Ectodermal cell (in vitro differentiated cells): ENCODE measurements around the gene DCAF12.

Experiments
- H3K27ac ChIP-seq: 2 replicates; pipeline ENCODE4 v1.7.0; 2013; ENCODE audit warnings: mild to moderate bottlenecking, low read depth, low read length; ENCODE audit not compliant: insufficient read depth, poor library complexity, severe bottlenecking
- H3K27me3 ChIP-seq: 2 replicates; pipeline ENCODE4 v1.7.0; 2013; ENCODE audit warnings: mild to moderate bottlenecking, low read length; ENCODE audit not compliant: insufficient read depth, control insufficient read depth, poor library complexity, severe bottlenecking
- H3K36me3 ChIP-seq: one replicate; pipeline ENCODE4 v1.7.0; 2013; ENCODE audit warnings: low read length; ENCODE audit not compliant: control insufficient read depth, insufficient read depth
- H3K4me1 ChIP-seq: one replicate; pipeline ENCODE4 v1.7.0; 2013; ENCODE audit warnings: low read length; ENCODE audit not compliant: control insufficient read depth, insufficient read depth
- H3K4me3 ChIP-seq: 2 replicates; pipeline ENCODE4 v1.7.0; 2013; ENCODE audit warnings: low read depth, low read length, control low read depth; ENCODE audit not compliant: insufficient read depth
- H3K9me3 ChIP-seq: 2 replicates; pipeline ENCODE4 v1.7.0; 2013; ENCODE audit warnings: mild to moderate bottlenecking, low read length, moderate library complexity; ENCODE audit not compliant: control insufficient read depth
- WGBS, 2 experiments: methylation state at CpG; one replicate each; pipeline ENCODE4 v1.1.7; 2013; ENCODE audit warnings: missing lambda C conversion rate in 2 of 2; 5-methylcytosine and 5-hydroxymethylcytosine counted together

Gene DCAF12

GRCh38 chr9:34098307-34098706 is 28.2 kb downstream of the DCAF12 start:
- peaks cover 53% of the 10 kb centered on the region for H3K36me3 ChIP-seq
- H3K4me1 ChIP-seq = no peaks in the 10 kb centered on the region
- no peaks in the 10 kb centered on the region for H3K9me3 ChIP-seq
- WGBS, 2 experiments = 92 to 96% methylated on average over 5 of the region's 5 CpGs
- H3K27me3 ChIP-seq = no peaks in the 10 kb centered on the region
- no peak overlapping the region for H3K4me3 ChIP-seq
- H3K27ac ChIP-seq = no peak overlapping the region

GRCh38 chr9:34097865-34098264 is 28.6 kb downstream of the DCAF12 start:
- Histone ChIP-seq H3K4me1 (no peaks in the 10 kb centered on the region), H3K27me3 (no peaks in the 10 kb centered on the region), H3K4me3 (no peak overlapping the region), H3K36me3 (peaks cover 53% of the 10 kb centered on the region), H3K27ac (no peak overlapping the region), H3K9me3 (no peaks in the 10 kb centered on the region)
- 93 to 95% methylated on average over 1 of the region's 1 CpG for WGBS, 2 experiments

DNA sequence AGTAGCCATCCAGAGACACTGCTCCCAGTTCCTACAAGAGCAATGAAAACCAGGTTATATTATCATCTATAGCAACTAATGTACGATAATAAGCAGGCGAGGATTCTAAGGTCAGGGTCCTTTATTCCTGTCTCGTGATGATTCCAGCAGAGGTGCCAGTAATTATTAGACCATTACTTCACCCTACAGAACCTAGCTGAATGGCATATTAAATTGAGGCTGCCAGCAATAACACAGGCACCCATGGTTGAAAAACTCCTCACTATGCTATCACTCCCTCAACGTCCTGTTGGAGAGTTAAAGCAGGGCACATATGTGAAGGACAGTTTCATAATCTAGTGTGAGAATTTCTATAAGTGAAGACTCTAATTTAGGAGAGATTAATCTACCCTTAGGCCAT is 29.7 kb downstream of the DCAF12 start:
- Histone ChIP-seq H3K27ac (no peak overlapping the region), H3K9me3 (no peaks in the 10 kb centered on the region), H3K27me3 (no peaks in the 10 kb centered on the region), H3K36me3 (peaks cover 43% of the 10 kb centered on the region), H3K4me1 (no peaks in the 10 kb centered on the region), H3K4me3 (no peak overlapping the region)
- WGBS, 2 experiments = 96 to 98% methylated on average over 4 of the region's 4 CpGs

DNA sequence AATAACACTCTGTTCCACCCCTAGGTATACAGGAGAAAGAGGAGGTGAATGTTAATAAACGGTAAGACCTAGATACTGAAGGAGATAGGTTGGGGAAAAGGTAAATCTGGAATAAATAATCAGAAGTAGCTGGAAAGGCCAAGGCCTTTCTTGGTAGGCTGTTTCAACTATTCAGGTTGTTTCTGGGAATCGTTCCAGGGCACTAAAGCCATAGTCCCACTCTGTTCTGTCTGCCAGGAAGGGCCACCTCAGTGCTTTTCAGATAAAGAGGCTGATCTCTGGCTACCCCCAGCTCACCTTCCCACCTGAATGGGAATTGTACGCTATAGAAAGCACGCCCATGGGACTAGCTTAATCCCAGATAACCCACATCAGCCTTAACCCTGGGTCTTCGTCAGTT is 32.9 kb downstream of the DCAF12 start:
- Histone ChIP-seq H3K9me3 (no peaks in the 10 kb centered on the region), H3K36me3 (peaks cover 52% of the 10 kb centered on the region), H3K4me1 (no peaks in the 10 kb centered on the region), H3K27ac (no peak overlapping the region), H3K4me3 (no peak overlapping the region), H3K27me3 (no peaks in the 10 kb centered on the region)
- WGBS, 2 experiments = 89 to 92% methylated on average over 5 of the region's 5 CpGs

GRCh38 chr9:34089311-34089710 is 37.2 kb downstream of the DCAF12 start:
- peaks cover 37% of the 10 kb centered on the region for H3K36me3 ChIP-seq

DNA sequence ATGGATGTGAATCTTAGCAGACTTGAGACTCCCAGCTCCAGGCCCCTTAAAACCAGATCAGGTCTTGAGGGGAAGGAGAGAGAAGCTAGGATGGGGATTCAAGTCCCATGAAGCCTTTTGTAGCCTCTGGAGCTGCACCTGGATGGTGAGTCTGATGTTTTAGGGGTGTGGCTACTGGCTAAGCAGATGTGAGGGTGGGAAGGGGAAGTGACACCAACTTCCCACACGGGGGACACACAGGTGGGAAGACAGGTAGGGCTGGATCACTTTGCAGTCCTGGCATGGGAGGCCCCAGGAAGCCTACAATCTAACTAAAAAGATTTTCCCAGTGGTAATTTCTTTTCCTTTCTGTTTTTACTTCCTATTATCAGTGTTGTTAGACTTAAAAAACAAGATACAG is 39.1 kb downstream of the DCAF12 start:
- Histone ChIP-seq H3K9me3 (no peaks in the 10 kb centered on the region), H3K4me1 (no peaks in the 10 kb centered on the region), H3K27ac (no peak overlapping the region), H3K4me3 (no peak overlapping the region), H3K36me3 (peaks cover 31% of the 10 kb centered on the region), H3K27me3 (no peaks in the 10 kb centered on the region)
- WGBS, 2 experiments = 90 to 91% methylated on average over 1 of the region's 1 CpG

More at GRCh38 chr9:34089311-34089710, 37.2 kb downstream of the DCAF12 start:
- WGBS, 2 experiments = 89 to 93% methylated on average over 7 of the region's 7 CpGs
- H3K27me3 ChIP-seq = no peaks in the 10 kb centered on the region
- H3K27ac ChIP-seq = no peak overlapping the region
- no peaks in the 10 kb centered on the region for H3K4me1 ChIP-seq
- no peak overlapping the region for H3K4me3 ChIP-seq
- no peaks in the 10 kb centered on the region for H3K9me3 ChIP-seq

- H3K36me3 ChIP-seq = peaks cover 31% of the 10 kb centered on the region
- H3K27ac ChIP-seq = no peak overlapping the region
- H3K27me3 ChIP-seq = no peaks in the 10 kb centered on the region
- H3K9me3 ChIP-seq = no peaks in the 10 kb centered on the region
- no peak overlapping the region for H3K4me3 ChIP-seq
- no peaks in the 10 kb centered on the region for H3K4me1 ChIP-seq
These were observed 39.6 kb downstream of the DCAF12 start for GRCh38 chr9:34086864-34087263.

DNA sequence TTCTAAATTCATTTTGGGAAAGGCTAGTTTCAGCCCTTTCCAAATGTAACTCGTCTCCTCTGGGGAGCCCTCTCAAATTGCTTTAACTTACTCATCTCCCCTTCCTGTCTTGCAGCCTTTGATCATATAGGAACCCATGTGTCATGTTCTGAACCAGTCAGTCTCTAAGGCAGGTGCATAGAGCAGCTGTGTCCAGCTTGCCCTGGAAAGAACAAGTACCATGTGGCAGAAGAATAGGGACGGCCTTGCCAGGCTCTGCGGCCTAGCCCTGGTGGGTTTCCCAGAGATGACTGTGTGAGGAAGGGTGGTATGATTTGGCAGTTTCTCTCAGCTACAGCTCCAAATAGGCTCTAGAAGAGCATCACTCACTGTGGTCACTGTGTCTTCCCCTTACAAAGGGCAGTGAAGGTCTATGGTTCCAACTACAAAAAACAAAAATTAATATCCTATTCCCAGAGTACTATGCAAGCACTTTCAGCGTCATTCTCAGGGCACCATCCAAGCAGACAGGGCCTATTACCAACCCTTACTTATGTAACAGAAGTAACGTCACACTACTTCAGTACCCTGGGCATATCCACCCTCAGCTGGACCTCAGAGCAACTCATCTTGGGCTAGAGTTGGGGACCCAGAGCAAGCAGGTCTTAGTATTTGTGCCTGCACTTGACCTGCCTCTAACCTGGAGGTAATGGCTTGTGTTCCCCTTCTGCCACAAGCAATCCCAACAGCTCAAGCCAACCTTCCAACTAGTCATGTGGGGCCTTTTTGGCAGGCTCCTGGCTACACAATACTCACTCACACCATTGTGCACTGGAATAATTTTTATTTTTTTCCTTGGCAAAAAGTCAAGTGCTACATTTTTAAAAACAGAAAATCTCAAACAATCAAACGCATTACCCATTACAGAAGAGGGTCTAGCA is 40.7 kb downstream of the DCAF12 start:
- 97 to 98% methylated on average over 6 of the region's 6 CpGs for WGBS, 2 experiments
- Histone ChIP-seq H3K36me3 (peaks cover 25% of the 10 kb centered on the region), H3K4me1 (no peaks in the 10 kb centered on the region), H3K9me3 (no peaks in the 10 kb centered on the region), H3K27ac (no peak overlapping the region), H3K4me3 (no peak overlapping the region), H3K27me3 (no peaks in the 10 kb centered on the region)

DNA sequence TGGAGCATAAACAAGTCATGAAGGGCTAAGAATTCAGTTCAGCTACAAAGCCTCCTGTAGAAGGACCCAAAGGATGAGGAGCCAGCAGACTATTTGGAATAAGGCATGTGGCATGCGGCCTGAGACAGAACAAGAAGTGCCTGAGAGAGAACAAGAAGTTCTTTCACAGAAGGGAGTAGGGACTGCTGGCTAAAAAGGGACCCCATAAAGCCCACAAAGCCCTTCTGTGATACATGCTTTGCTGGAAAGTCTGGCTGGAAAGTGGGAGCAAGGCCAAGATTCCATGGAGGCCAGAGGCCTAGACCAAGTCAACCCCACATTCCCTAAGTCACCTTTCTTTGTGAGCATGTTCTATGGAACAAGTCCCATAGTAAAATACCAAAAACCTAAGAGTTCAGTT is 41.9 kb downstream of the DCAF12 start:
- no peaks in the 10 kb centered on the region for H3K9me3 ChIP-seq
- H3K36me3 ChIP-seq = peaks cover 23% of the 10 kb centered on the region
- H3K27ac ChIP-seq = no peak overlapping the region
- H3K27me3 ChIP-seq = no peaks in the 10 kb centered on the region
- H3K4me1 ChIP-seq = no peaks in the 10 kb centered on the region
- 95 to 100% methylated on average over 1 of the region's 1 CpG for WGBS, 2 experiments
- no peak overlapping the region for H3K4me3 ChIP-seq

DNA sequence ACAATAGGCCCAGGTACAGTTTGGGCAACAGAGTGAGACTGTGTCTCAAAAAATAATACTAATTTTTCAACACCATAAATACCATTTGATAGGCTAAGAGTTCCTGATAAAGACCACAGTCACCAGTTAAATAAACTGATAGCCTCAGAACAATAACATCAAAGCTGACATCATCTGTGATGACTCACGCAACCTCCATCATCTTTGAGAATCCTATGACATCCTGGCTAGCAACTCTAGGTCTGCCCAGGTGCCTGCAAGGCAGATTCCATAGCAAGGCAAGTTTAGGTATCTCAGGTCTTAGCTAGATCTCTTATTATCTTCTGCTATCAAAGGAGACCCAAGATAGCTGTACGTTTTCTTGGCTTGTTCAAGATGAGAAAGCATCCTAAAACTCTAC is 47.3 kb downstream of the DCAF12 start:
- Histone ChIP-seq H3K9me3 (no peaks in the 10 kb centered on the region), H3K27ac (no peak overlapping the region), H3K27me3 (no peaks in the 10 kb centered on the region), H3K36me3 (no peaks in the 10 kb centered on the region), H3K4me1 (no peaks in the 10 kb centered on the region), H3K4me3 (no peak overlapping the region)
- WGBS, 2 experiments = 88 to 97% methylated on average over 2 of the region's 2 CpGs
